Panc1 (cell line): ENCODE measurements around the gene MYO18A. TPM values are rescaled to one million over a fixed set of nuclear protein-coding genes. Genes with fewer than 3 reads are reported as not detected.

Experiments
- ATAC-seq: fragments of 200-7000 bp; cut with Tn5 transposase; 2 replicates; pipeline ENCODE4 v1.9.1; 2020; ENCODE audit warnings: mild to moderate bottlenecking, moderate library complexity
- BruUV-seq: library from RNA; stranded (reverse); fragments of 400-500 nt; replicated peaks from 2 replicates; lab custom pipeline; 2021; lab: Mats Ljungman, UMichigan
- CTCF ChIA-PET: fragments of 300-600 bp; sonication (Branson Sonifier 250); formaldehyde crosslinking; loops from one replicate; lab custom pipeline; 2022; ENCODE audit warnings: antibody characterized with exemption; lab: Charles Lee
- POLR2A ChIA-PET: fragments of 300-600 bp; sonication (Branson Sonifier 250); formaldehyde crosslinking; loops from one replicate; lab custom pipeline; 2022; ENCODE audit warnings: antibody characterized with exemption; lab: Charles Lee
- DNase-seq: peaks from one replicate; pipeline ENCODE4 v3.0.0-alpha.2; 2010; ENCODE audit warnings: low read depth, low spot score
- H3K27ac ChIP-seq: 2 replicates; pipeline ENCODE4 v1.5.1; 2011; ENCODE audit warnings: mild to moderate bottlenecking, low read length, inconsistent platforms
- H3K27me3 ChIP-seq: fragments of 200-500 bp; sonication (Bioruptor generic); 2 replicates; pipeline ENCODE4 v1.6.0; 2014; ENCODE audit warnings: low read length, inconsistent platforms; ENCODE audit not compliant: control insufficient read depth, insufficient read depth
- H3K36me3 ChIP-seq: fragments of 200-500 bp; sonication (Bioruptor generic); 2 replicates; pipeline ENCODE4 v1.5.1; 2014; ENCODE audit warnings: inconsistent platforms, mild to moderate bottlenecking, low read length, moderate library complexity; ENCODE audit not compliant: control insufficient read depth, insufficient read depth
- H3K4me1 ChIP-seq: 2 replicates; pipeline ENCODE4 v1.5.1; 2011; ENCODE audit warnings: inconsistent platforms, mild to moderate bottlenecking, low read length, moderate library complexity; ENCODE audit not compliant: control insufficient read depth, insufficient read depth
- H3K4me3 ChIP-seq, 2 experiments: 2 replicates each; pipeline ENCODE4 v1.5.1; 2011 to 2012; ENCODE audit warnings: low read depth in 2 of 2, low read length in 2 of 2, mild to moderate bottlenecking in 2 of 2, inconsistent platforms in 1 of 2, moderate library complexity in 1 of 2
- H3K9me3 ChIP-seq: fragments of 200-500 bp; sonication (Bioruptor generic); 2 replicates; pipeline ENCODE4 v1.5.1; 2014; ENCODE audit warnings: low read depth, mild to moderate bottlenecking, inconsistent platforms, low read length, moderate library complexity; ENCODE audit not compliant: control insufficient read depth, insufficient read depth
- POLR2AphosphoS5 ChIP-seq: IDR thresholded peaks from 2 replicates; pipeline ENCODE4 v1.6.1; 2012; ENCODE audit warnings: mild to moderate bottlenecking, low read depth, low read length, moderate library complexity
- SIN3A ChIP-seq: IDR thresholded peaks from 2 replicates; pipeline ENCODE4 v1.6.1; 2012; ENCODE audit warnings: low read depth, mild to moderate bottlenecking, low read length, moderate library complexity, borderline replicate concordance; ENCODE audit not compliant: insufficient read depth
- TCF7L2 ChIP-seq: IDR thresholded peaks from 2 replicates; pipeline ENCODE4 v1.6.1; 2011; ENCODE audit warnings: mild to moderate bottlenecking, low read depth, low read length, inconsistent platforms
- in situ Hi-C: cut with HindIII; loops from 2 replicates; pipeline ENCODE4 v1.10.0; 2016; ENCODE audit warnings: low sequenced_read_pairs, low pct_unique_long_range_greater_than_20kb
- intact Hi-C: fragments of 100-400 bp; cut with micrococcal nuclease; formaldehyde crosslinking; loops from one replicate; pipeline ENCODE4 v1.10.0; 2022; ENCODE audit not compliant: unreplicated experiment
- total RNA-seq: library from RNA; stranded (reverse); gene quantifications from one replicate; pipeline ENCODE4 v1.2.1, GENCODE V29; 2021; ENCODE audit not compliant: unreplicated experiment
- TF ChIP-seq, protein P1 (sequence below), 2 experiments: IDR thresholded peaks; 2 replicates each; pipeline ENCODE4 v1.6.1; 2011 to 2012; ENCODE audit warnings: low read depth in 2 of 2, control low read depth in 1 of 2, low read length in 1 of 2, mild to moderate bottlenecking in 1 of 2, moderate library complexity in 1 of 2; ENCODE audit not compliant: insufficient read depth in 1 of 2
- TF ChIP-seq, protein P2 (sequence below): fragments of 450-650 bp; IDR thresholded peaks from 2 replicates; pipeline ENCODE4 v1.5.1; 2017; ENCODE audit warnings: mild to moderate bottlenecking

The MYO18A gene
- total RNA-seq, 1 experiment from 2014 or later = 108 TPM

DNA sequence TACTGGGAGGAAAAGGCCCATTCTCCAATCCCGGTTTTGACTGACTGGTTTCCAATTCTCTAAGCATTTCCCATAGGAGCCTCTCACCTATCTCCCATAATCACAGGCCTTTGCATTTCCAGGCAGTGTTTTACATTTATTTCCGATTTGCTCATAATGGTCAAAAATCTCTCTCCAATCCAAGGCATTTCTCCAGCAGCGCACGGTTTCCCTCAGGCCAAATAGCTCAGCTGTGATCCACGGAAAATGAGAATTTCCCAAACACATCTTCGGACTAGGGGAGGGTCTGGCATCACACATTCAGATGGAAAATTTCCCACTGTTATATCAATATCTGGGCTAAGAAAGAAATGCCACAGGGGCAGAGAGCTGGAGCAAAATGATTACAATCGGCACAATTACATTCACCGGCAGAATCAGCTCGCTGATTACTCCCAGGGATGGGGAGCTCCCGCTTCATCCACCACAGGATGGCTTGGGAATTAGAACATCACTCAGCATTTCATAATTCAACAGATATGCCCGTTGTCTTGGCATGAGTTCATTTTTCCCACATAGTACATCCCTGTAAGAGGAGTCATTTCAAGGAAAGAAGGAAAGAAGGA is 130.6 kb downstream of the MYO18A start:
- Histone ChIP-seq H3K9me3 (no peaks in the 10 kb centered on the region), H3K4me3 (no peak overlapping the region), H3K27me3 (peaks cover 13% of the 10 kb centered on the region), H3K4me1 (no peaks in the 10 kb centered on the region), H3K27ac (no peak overlapping the region), H3K36me3 (no peaks in the 10 kb centered on the region)
- no TSS peak for BruUV-seq
- intact Hi-C loops = no loop called here
- no peak for TF ChIP-seq SIN3A
- TF ChIP-seq, protein P1, sequence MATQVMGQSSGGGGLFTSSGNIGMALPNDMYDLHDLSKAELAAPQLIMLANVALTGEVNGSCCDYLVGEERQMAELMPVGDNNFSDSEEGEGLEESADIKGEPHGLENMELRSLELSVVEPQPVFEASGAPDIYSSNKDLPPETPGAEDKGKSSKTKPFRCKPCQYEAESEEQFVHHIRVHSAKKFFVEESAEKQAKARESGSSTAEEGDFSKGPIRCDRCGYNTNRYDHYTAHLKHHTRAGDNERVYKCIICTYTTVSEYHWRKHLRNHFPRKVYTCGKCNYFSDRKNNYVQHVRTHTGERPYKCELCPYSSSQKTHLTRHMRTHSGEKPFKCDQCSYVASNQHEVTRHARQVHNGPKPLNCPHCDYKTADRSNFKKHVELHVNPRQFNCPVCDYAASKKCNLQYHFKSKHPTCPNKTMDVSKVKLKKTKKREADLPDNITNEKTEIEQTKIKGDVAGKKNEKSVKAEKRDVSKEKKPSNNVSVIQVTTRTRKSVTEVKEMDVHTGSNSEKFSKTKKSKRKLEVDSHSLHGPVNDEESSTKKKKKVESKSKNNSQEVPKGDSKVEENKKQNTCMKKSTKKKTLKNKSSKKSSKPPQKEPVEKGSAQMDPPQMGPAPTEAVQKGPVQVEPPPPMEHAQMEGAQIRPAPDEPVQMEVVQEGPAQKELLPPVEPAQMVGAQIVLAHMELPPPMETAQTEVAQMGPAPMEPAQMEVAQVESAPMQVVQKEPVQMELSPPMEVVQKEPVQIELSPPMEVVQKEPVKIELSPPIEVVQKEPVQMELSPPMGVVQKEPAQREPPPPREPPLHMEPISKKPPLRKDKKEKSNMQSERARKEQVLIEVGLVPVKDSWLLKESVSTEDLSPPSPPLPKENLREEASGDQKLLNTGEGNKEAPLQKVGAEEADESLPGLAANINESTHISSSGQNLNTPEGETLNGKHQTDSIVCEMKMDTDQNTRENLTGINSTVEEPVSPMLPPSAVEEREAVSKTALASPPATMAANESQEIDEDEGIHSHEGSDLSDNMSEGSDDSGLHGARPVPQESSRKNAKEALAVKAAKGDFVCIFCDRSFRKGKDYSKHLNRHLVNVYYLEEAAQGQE (IDR thresholded peaks at IDR 0.05; ENCODE audit: insufficient read depth in 1 of 2, low read depth in 2 of 2, low read length in 1 of 2) = no peak
- TF ChIP-seq POLR2AphosphoS5 = no peak
- TF ChIP-seq, protein P2, sequence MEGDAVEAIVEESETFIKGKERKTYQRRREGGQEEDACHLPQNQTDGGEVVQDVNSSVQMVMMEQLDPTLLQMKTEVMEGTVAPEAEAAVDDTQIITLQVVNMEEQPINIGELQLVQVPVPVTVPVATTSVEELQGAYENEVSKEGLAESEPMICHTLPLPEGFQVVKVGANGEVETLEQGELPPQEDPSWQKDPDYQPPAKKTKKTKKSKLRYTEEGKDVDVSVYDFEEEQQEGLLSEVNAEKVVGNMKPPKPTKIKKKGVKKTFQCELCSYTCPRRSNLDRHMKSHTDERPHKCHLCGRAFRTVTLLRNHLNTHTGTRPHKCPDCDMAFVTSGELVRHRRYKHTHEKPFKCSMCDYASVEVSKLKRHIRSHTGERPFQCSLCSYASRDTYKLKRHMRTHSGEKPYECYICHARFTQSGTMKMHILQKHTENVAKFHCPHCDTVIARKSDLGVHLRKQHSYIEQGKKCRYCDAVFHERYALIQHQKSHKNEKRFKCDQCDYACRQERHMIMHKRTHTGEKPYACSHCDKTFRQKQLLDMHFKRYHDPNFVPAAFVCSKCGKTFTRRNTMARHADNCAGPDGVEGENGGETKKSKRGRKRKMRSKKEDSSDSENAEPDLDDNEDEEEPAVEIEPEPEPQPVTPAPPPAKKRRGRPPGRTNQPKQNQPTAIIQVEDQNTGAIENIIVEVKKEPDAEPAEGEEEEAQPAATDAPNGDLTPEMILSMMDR = no peak
- no peak for TF ChIP-seq TCF7L2
- CTCF ChIA-PET = no interaction called here
- in situ Hi-C loops = no loop called here
- DNase-seq (no peak), ATAC-seq (no peak)
- POLR2A ChIA-PET = no interaction called here

DNA sequence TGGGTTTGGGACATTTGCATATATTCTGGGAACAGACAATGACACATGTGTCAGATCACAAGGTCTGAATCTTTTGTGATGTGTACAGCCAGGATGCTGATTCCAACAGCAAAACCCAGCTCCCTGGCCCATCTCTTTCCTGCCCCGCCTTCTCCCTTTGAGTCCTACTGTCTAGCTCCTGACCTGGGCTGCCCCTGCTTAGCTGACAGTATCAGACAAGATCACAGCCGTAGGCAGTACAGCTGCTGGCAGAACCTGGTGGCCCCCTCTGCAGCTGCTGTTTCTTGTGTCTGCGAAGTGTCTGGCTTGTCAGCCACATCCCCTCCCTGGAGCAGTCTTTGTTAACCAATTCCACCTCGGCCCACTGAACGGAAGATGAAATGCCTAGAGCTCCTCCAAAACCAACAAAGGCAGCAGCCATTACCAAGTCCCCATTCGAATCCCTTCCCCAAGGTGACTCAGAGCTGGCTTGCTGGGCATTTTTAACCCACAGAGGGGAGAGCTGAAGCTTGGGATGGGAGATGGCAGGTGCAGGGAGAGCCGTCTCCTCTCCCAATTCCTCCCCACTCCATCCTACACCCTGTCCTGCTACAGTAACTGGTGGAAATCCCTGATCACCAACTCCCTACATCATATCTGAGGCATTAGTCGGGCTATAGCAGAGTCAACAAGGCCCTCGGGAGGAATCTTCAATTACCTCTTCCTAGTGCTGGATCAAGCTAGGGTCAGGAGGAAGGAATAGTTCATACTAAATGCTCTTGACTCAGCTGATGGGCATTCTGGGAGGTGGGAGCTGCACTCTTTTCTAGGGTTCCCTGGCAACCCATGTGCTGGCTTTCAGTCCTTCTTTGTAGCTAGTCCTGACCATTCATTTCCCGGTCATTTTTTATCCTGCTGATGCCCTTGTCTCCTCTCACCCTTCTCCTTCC is 131.5 kb downstream of the MYO18A start:
- TF ChIP-seq, protein P1 (IDR thresholded peaks at IDR 0.05; ENCODE audit: insufficient read depth in 1 of 2, low read depth in 2 of 2, low read length in 1 of 2) = no peak
- TF ChIP-seq, protein P2 = no peak
- TF ChIP-seq SIN3A (no peak), POLR2AphosphoS5 (no peak), TCF7L2 (no peak)
- intact Hi-C loops = no loop called here
- POLR2A ChIA-PET = interaction anchor here (0.6 kb wide), 1 partner anchor 68 kb away, joined by 5 read pairs; no protein-coding TSS in a partner anchor
- no TSS peak for BruUV-seq
- no peak overlapping the region for H3K4me3 ChIP-seq
- ATAC-seq = no peak
- in situ Hi-C loops = no loop called here
- no peaks in the 10 kb centered on the region for H3K4me1 ChIP-seq
- DNase-seq = no peak
- CTCF ChIA-PET = no interaction called here
- no peaks in the 10 kb centered on the region for H3K9me3 ChIP-seq
- H3K27ac ChIP-seq = no peak overlapping the region
- H3K27me3 ChIP-seq = peaks cover 13% of the 10 kb centered on the region
- H3K36me3 ChIP-seq = no peaks in the 10 kb centered on the region
